ENCODE results near the gene IQCK. TPM values are rescaled to one million over a fixed set of nuclear protein-coding genes. Genes with fewer than 3 reads are reported as not detected.
A peak's percentile ranks its signal among the peaks of the same experiment; 100 is the strongest.

Gene IQCK
- total and polyA plus RNA-seq, 11 donors: 5.6 to 17.4 (median 9.0) TPM

GRCh38 chr16:19754644-19755036 is 36.6 kb downstream of the IQCK start:
- no peaks in the 10 kb centered on the region for H3K9me3 ChIP-seq
- WGBS, 4 donors: 51 to 70% (median 65%) methylated on average over 1 of the region's 1 CpG
- intact Hi-C loops (cut with DNase I): loop anchor here in 7 of 10 donors (5.0 to 10.0 kb wide), 7 partner anchors 37 to 130 kb away; partner anchors contain the start of genes IQCK (in 2 of the 7), KNOP1 (in 2 of the 7) and GPRC5B (in 1 of the 7)
- no peaks in the 10 kb centered on the region for H3K36me3 ChIP-seq
- DNase-seq (no peak), ATAC-seq (peak in 2 of 4 donors; percentile 39 to 54)
- H3K27me3 ChIP-seq: no peaks in the 10 kb centered on the region
- TF ChIP-seq CTCF (IDR thresholded peaks at IDR 0.05) (no peak), POLR2A (IDR thresholded peaks at IDR 0.05) (no peak)
- H3K27ac ChIP-seq: peak overlapping the region in 11 of 12 donors; percentile 22 to 87 (median 69)
- no peak overlapping the region for H3K4me3 ChIP-seq
- H3K4me1 ChIP-seq: peaks cover 0 to 68% (median 36%) of the 10 kb centered on the region in 12 donors

GRCh38 chr16:19755268-19755667 is 37.2 kb downstream of the IQCK start:
- peaks cover 0 to 64% (median 33%) of the 10 kb centered on the region in 12 donors for H3K4me1 ChIP-seq
- H3K36me3 ChIP-seq: no peaks in the 10 kb centered on the region
- intact Hi-C loops (cut with DNase I): loop anchor here in 4 of 10 donors (5.0 to 10.0 kb wide), 4 partner anchors 47 to 130 kb away; partner anchors contain the start of gene GPRC5B (in 1 of the 4)
- H3K4me3 ChIP-seq: no peak overlapping the region
- DNase-seq: no peak
- H3K9me3 ChIP-seq: no peaks in the 10 kb centered on the region
- no peak for ATAC-seq
- TF ChIP-seq CTCF (IDR thresholded peaks at IDR 0.05): no peak
- no peak for TF ChIP-seq POLR2A (IDR thresholded peaks at IDR 0.05)
- WGBS, 4 donors: 87 to 98% (median 96%) methylated on average over 3 of the region's 3 CpGs
- H3K27me3 ChIP-seq: no peaks in the 10 kb centered on the region
- H3K27ac ChIP-seq: peak overlapping the region; percentile 10 to 87 (median 68)

- WGBS, 4 donors: 94 to 98% (median 95%) methylated on average over 5 of the region's 5 CpGs
- ATAC-seq (no peak), DNase-seq (no peak)
- H3K4me3 ChIP-seq: no peak overlapping the region
- no peaks in the 10 kb centered on the region for H3K27me3 ChIP-seq
- no peaks in the 10 kb centered on the region for H3K9me3 ChIP-seq
- H3K4me1 ChIP-seq: peaks cover 0 to 51% (median 30%) of the 10 kb centered on the region in 12 donors
- TF ChIP-seq CTCF (IDR thresholded peaks at IDR 0.05) (no peak), POLR2A (IDR thresholded peaks at IDR 0.05) (no peak)
- no peak overlapping the region for H3K27ac ChIP-seq
- no peaks in the 10 kb centered on the region for H3K36me3 ChIP-seq
- intact Hi-C loops (cut with DNase I): loop anchor here in 4 of 10 donors (5.0 to 10.0 kb wide), 4 partner anchors 45 to 128 kb away; partner anchors contain the start of gene GPRC5B (in 1 of the 4)
These were observed 39.0 kb downstream of the IQCK start for GRCh38 chr16:19757026-19757425.

- WGBS, 4 donors: 75 to 81% (median 77%) methylated on average over 8 of the region's 8 CpGs
- peaks cover 0 to 42% (median 26%) of the 10 kb centered on the region in 12 donors for H3K4me1 ChIP-seq
- intact Hi-C loops (cut with DNase I): loop anchor here in 4 of 10 donors (5.0 to 10.0 kb wide), 4 partner anchors 44 to 127 kb away; partner anchors contain the start of gene GPRC5B (in 1 of the 4)
These were observed 39.9 kb downstream of the IQCK start for GRCh38 chr16:19757762-19758595.

More at GRCh38 chr16:19757762-19758595, 39.9 kb downstream of the IQCK start:
- Histone ChIP-seq H3K9me3 (no peaks in the 10 kb centered on the region), H3K27ac (peak overlapping the region in 3 of 12 donors; percentile 5 to 37 (median 24)), H3K4me3 (peak overlapping the region in 3 of 12 donors; percentile 9 to 17 (median 10)), H3K27me3 (no peaks in the 10 kb centered on the region), H3K36me3 (no peaks in the 10 kb centered on the region)
- ATAC-seq: no peak
- DNase-seq: no peak
- no peak for TF ChIP-seq POLR2A (IDR thresholded peaks at IDR 0.05)
- no peak for TF ChIP-seq CTCF (IDR thresholded peaks at IDR 0.05)

Data from heart left ventricle (tissue), 16 donors.